Calu3 (cell line): ENCODE data around the gene SLC7A6. TPM values are rescaled to one million over a fixed set of nuclear protein-coding genes. Genes with fewer than 3 reads are reported as not detected.

Experiments
- BruUV-seq: library from RNA; stranded (reverse); fragments of 400-500 nt; replicated peaks from 2 replicates; lab custom pipeline; 2021; lab: Mats Ljungman, UMichigan
- CTCF ChIA-PET: fragments of 300-600 bp; sonication (Branson Sonifier 250); formaldehyde crosslinking; loops from one replicate; lab custom pipeline; 2022; ENCODE audit warnings: antibody characterized with exemption; lab: Charles Lee
- DNase-seq: peaks from one replicate; pipeline ENCODE4 v3.0.0; 2022
- H3K27ac Mint-ChIP-seq: one replicate; pipeline ENCODE4 v1.8.0; 2022; ENCODE audit warnings: mixed read lengths; ENCODE audit not compliant: unreplicated experiment
- H3K27me3 Mint-ChIP-seq: one replicate; pipeline ENCODE4 v1.8.0; 2022; ENCODE audit warnings: mixed read lengths; ENCODE audit not compliant: unreplicated experiment
- H3K36me3 Mint-ChIP-seq: one replicate; pipeline ENCODE4 v1.8.0; 2022; ENCODE audit warnings: mild to moderate bottlenecking, moderate library complexity, mixed read lengths; ENCODE audit not compliant: insufficient read depth, unreplicated experiment
- H3K4me1 Mint-ChIP-seq: one replicate; pipeline ENCODE4 v1.8.0; 2022; ENCODE audit warnings: mild to moderate bottlenecking, low read depth, mixed read lengths; ENCODE audit not compliant: unreplicated experiment
- H3K4me3 Mint-ChIP-seq: one replicate; pipeline ENCODE4 v1.8.0; 2022; ENCODE audit warnings: mild to moderate bottlenecking, low read depth, moderate library complexity, mixed read lengths; ENCODE audit not compliant: unreplicated experiment
- H3K9me3 Mint-ChIP-seq: one replicate; pipeline ENCODE4 v1.8.0; 2022; ENCODE audit warnings: low read depth, mixed read lengths; ENCODE audit not compliant: unreplicated experiment
- intact Hi-C: fragments of 100-400 bp; cut with micrococcal nuclease; formaldehyde crosslinking; loops from one replicate; pipeline ENCODE4 v1.10.0; 2022; ENCODE audit not compliant: unreplicated experiment
- total RNA-seq: library from RNA; stranded (reverse); gene quantifications from 2 replicates; pipeline ENCODE4 v1.2.3, GENCODE V29; 2022
- TF ChIP-seq, protein P1 (sequence below): fragments of 200-600 bp; IDR thresholded peaks from one replicate; pipeline ENCODE4 v1.8.0; 2022; ENCODE audit warnings: antibody characterized with exemption; ENCODE audit not compliant: unreplicated experiment

Gene SLC7A6
- total RNA-seq, 1 experiment from 2014 or later: 45.4 TPM

DNA sequence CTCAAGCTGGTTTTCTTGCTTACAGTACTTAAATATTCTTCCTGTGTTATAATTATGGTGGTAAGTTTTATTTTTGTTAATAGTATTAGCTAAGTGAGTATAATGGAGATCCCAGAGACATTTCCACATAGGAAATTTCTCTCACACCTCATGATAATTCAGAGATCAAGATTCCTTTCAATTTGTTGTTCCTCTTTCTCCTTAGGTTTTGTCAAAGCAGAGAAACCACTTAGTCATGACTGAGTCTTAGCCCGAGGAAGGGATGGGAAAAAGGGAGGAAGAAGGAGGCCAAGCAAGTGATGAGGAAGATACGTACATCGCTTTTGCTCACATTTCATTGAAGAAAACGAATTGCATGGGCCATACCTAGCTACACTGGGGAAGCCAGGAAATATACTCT, 46.8 kb upstream of the SLC7A6 start:
- TF ChIP-seq, protein P1, sequence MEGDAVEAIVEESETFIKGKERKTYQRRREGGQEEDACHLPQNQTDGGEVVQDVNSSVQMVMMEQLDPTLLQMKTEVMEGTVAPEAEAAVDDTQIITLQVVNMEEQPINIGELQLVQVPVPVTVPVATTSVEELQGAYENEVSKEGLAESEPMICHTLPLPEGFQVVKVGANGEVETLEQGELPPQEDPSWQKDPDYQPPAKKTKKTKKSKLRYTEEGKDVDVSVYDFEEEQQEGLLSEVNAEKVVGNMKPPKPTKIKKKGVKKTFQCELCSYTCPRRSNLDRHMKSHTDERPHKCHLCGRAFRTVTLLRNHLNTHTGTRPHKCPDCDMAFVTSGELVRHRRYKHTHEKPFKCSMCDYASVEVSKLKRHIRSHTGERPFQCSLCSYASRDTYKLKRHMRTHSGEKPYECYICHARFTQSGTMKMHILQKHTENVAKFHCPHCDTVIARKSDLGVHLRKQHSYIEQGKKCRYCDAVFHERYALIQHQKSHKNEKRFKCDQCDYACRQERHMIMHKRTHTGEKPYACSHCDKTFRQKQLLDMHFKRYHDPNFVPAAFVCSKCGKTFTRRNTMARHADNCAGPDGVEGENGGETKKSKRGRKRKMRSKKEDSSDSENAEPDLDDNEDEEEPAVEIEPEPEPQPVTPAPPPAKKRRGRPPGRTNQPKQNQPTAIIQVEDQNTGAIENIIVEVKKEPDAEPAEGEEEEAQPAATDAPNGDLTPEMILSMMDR: no peak
- no peak overlapping the region for H3K4me3 Mint-ChIP-seq
- no peaks in the 10 kb centered on the region for H3K27me3 Mint-ChIP-seq
- CTCF ChIA-PET: interaction anchor here (0.6 kb wide), 1 partner anchor 1425 kb away, joined by 5 read pairs; no protein-coding TSS in a partner anchor
- H3K9me3 Mint-ChIP-seq: no peaks in the 10 kb centered on the region
- no peak overlapping the region for H3K27ac Mint-ChIP-seq
- no peaks in the 10 kb centered on the region for H3K4me1 Mint-ChIP-seq
- BruUV-seq: no TSS peak
- intact Hi-C loops: no loop called here
- H3K36me3 Mint-ChIP-seq: peaks cover 8% of the 10 kb centered on the region
- no peak for DNase-seq

DNA sequence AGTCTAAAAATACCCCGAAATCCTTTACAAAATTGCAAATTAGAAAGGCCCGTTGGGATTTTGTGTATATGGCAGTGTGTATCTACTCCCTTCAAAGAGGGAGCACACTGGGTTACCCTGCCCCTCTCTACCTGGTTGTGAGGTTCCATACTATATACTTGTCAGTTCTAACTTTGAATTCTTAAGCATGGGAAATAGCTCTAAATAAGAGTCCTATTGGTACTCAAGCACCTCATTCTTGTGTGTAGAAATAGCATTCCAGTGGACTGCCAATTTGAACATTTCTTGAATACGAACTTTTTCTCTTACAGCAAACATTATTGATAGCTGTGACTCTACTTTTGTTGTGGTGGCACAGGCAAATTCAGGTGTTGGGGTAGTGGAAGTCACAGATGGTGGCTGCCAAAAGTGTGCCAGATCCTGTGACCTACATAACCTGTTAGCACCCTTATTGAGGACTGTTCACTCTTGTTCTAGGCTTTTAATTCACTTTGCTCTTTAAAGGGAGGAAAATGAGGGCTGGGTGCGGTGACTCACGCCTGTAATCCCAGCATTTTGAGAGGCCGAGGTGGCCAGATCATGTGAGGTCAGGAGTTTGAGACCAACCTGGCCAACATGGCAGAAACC, 44.5 kb upstream of the SLC7A6 start:
- Mint-ChIP-seq H3K4me1 (no peaks in the 10 kb centered on the region), H3K36me3 (peaks cover 9% of the 10 kb centered on the region), H3K27ac (no peak overlapping the region), H3K4me3 (no peak overlapping the region), H3K9me3 (no peaks in the 10 kb centered on the region), H3K27me3 (no peaks in the 10 kb centered on the region)
- BruUV-seq: no TSS peak
- TF ChIP-seq, protein P1: no peak
- intact Hi-C loops: loop anchor here (10.0 kb wide), 1 partner anchor 225 kb away; the partner anchor contains the start of gene DPEP2
- CTCF ChIA-PET: no interaction called here
- no peak for DNase-seq

DNA sequence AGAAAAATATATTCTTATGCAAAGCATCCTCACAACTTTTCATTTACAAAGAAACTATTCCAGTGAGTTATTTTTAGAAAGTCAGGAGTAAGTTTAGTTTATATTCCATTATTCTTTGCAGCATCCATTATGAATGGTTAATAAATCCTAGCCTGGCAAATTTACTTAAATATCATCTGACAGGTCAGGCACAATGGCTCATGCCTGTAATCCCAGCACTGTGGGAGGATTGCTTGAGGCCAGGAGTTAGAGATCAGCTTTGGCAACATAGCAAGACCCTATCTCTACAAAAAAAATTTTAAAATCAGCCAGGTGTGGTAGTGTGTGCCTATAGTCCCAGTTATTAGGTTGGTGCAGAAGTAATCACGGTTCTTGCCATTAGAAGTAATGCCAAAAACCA, 41.3 kb upstream of the SLC7A6 start:
- H3K27ac Mint-ChIP-seq: no peak overlapping the region
- BruUV-seq: no TSS peak
- H3K36me3 Mint-ChIP-seq: peaks cover 22% of the 10 kb centered on the region
- peaks cover 7% of the 10 kb centered on the region for H3K4me1 Mint-ChIP-seq
- H3K27me3 Mint-ChIP-seq: no peaks in the 10 kb centered on the region
- CTCF ChIA-PET: no interaction called here
- intact Hi-C loops: loop anchor here (10.0 kb wide), 1 partner anchor 228 kb away; the partner anchor contains the start of gene DPEP2
- no peak overlapping the region for H3K4me3 Mint-ChIP-seq
- no peak for DNase-seq
- no peaks in the 10 kb centered on the region for H3K9me3 Mint-ChIP-seq
- TF ChIP-seq, protein P1: no peak

DNA sequence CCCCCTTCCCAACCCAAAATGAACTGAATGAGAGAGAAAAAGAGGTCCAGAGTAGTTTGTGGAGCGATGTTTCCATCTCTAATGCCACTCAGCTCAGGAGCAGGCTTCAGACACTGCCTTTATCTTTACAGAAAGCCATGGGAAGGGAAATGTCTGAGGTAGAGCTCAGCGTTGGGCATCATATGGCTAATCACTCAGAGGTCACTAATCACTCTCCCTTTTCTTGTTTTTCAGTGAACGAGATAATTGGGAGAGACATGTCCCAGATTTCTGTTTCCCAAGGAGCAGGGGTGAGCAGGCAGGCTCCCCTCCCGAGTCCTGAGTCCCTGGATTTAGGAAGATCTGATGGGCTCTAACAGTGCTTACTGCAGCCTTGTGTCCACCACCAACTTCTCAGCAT, 38.2 kb upstream of the SLC7A6 start:
- CTCF ChIA-PET: no interaction called here
- Mint-ChIP-seq H3K9me3 (no peaks in the 10 kb centered on the region), H3K36me3 (peaks cover 42% of the 10 kb centered on the region), H3K4me3 (no peak overlapping the region), H3K4me1 (peaks cover 8% of the 10 kb centered on the region), H3K27ac (no peak overlapping the region), H3K27me3 (no peaks in the 10 kb centered on the region)
- no TSS peak for BruUV-seq
- intact Hi-C loops: loop anchor here (10.0 kb wide), 1 partner anchor 231 kb away; the partner anchor contains the start of gene DPEP2
- DNase-seq: no peak
- TF ChIP-seq, protein P1: no peak
